Measurements from ENCODE around the gene IL17REL.

IL17REL gene

DNA sequence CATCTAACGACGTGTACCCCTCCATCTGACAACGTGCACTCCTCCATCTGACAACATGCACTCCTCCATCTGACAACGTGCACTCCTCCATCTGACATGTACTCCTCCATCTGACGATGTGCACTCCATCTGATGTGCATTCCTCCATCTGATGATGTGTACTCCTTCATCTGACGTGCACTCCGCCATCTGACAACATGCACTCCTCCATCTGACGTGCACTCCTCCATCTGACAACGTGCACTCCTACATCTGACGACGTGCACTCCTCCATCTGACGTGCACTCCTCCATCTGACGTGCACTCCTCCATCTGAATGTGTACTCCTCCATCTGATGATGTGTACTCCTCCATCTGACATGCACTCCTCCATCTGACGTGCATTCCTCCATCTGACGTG, 8.0 kb upstream of the IL17REL start:
- no peak for DNase-seq

DNA sequence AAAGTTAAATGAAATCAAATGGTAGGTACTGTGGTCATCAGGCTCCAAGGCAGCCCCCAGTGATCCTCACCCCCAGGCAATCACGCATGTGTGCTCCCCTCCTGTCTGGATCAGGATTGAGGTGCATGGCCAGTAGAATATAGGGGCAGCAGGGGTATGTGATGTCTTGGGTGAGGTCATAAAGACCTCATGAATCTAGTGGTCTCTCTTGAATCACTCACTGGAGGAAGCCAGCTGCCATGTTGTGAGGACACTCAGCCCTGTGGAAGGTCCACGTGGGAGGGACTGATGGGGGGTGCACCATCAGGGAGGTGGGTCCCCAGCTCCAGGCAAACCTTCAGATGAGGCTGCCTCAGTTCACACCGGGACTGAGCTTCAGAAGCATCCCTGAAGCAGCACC, 6.8 kb upstream of the IL17REL start:
- no peak for DNase-seq

- peak; percentile 39 to 50 for DNase-seq
Measured at GRCh38 chr22:50018608-50019285, 6.2 kb upstream of the IL17REL start.

DNA sequence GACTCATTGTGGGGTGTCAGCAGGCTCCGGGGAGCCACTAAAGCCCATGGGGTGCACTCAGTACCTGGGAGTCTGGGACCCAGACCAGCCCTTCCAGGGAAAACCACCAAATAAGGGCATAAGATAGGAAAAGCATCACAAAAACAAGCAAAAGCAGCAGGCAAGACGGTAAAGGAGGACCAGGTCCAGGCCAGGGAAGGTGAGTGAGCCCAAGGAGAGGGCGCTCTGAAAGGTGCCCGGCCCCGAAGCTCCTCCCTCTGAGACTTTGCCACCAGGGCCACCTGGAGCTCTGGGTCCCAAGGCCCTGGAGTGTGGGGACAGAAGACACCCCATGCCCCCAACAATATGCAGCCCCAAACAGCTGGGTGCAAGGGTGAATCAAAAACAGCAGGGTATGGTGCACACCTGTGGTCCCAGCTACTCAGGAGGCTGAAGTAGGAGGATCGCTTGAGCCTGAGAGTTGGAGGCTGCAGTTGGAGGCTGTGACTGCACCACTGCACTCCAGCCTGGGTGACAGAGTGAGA, 5.2 kb upstream of the IL17REL start:
- no peak for DNase-seq

DNA sequence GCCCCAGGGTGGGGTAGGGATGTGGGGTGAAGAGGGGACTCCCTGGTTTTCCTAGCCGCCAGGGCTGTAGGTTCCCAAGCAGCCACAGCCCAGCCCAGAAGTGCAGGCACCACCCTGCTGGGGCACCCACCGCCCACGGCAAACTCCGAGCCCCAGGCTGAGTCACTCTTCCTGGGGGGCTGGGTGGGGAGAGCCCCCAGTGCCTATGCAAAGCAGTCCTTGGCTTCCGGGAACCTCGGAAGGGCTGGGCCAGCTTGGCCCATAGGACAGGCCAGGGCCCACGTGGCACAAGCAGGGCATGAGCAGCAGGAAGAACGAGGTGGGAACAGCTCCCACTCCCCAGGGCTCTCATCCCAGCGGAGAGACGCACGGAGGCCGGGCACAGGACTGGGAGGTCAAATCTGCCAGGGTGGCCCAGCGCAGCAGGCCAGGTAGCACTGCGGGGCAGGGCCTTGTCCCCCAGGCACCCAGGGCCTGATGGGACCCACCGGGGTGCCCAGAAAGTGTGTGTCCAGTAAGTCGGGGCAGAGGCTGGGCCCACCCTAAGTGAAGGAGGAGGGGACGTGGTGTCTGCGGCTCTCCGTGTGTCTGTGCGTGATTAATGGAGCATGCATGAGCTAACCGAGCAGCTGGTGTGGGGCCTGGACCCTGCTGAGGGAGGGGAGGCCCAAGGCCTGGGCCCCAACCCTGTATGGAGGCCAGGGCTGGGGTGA, 4.6 kb upstream of the IL17REL start:
- DNase-seq: peak; percentile 92 to 94

GRCh38 chr22:50016308-50016987, 3.9 kb upstream of the IL17REL start:
- DNase-seq: no peak

- no peak for DNase-seq
Measured at GRCh38 chr22:50015451-50016307, 3.1 kb upstream of the IL17REL start.

- no peak for DNase-seq
Measured at GRCh38 chr22:50014655-50015401, 2.3 kb upstream of the IL17REL start.

DNA sequence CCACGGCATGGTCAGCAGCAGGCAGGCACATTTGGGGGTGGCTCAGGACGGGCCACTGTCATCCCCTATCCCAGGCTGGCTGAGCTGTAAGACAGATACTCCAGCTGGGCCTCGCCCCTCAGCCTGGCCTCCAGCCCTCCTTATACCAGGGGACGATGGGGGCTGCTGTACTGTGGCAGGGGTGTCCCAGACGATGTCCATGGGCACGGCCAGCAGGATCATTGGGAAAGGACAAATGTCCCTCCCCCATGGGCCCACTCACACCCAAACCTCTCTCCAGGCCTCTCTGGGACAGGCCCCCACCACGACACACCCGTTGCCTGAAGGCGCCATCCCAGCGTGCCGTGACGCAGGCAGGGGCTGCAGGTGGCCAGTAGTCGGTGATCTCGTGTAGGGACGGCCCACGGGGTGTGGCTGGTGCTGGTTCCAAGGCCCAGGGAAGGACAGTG, 1.5 kb upstream of the IL17REL start:
- DNase-seq: no peak

DNA sequence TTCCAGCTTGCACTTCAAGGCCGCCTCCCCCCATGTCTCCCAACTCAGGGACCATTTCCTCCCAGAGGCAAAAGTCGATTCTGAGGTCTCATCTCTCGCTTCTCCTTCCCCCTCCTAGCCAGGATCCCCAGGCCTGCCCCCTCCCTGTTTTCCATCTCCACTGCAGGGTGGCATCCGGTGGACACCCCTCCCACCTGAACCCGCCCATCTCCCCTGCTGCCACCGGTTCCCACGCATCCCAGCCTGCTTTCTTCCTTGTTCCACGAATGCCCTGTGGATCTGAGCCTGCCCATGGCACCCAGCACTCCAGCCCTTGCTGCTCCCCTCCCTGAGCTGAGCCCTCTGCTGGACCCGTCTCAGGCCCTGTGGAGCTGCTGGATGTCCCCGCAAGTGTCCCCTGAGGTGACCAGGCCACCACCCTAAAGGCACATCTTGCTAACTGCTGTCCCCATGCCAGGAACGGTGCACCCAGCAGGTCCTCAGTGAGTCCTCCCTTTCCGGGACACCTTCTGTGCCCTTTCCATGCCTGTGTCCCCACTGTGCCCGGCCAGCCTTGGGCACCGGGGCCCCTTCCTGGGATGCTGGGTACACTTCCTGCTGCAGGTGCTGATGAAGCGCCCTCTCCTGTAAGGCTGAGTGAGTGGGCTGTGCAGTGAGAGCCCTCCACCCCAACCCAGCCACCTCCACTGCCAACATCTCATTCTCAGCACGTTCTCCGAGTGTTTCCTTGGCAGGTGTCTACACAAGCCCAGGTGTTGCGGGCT, 936 bp downstream of the IL17REL start:
- no peak for DNase-seq

GRCh38 chr22:50010676-50011446, 1.7 kb downstream of the IL17REL start:
- peak in 1 of 2 experiments; percentile 37 for DNase-seq

DNA sequence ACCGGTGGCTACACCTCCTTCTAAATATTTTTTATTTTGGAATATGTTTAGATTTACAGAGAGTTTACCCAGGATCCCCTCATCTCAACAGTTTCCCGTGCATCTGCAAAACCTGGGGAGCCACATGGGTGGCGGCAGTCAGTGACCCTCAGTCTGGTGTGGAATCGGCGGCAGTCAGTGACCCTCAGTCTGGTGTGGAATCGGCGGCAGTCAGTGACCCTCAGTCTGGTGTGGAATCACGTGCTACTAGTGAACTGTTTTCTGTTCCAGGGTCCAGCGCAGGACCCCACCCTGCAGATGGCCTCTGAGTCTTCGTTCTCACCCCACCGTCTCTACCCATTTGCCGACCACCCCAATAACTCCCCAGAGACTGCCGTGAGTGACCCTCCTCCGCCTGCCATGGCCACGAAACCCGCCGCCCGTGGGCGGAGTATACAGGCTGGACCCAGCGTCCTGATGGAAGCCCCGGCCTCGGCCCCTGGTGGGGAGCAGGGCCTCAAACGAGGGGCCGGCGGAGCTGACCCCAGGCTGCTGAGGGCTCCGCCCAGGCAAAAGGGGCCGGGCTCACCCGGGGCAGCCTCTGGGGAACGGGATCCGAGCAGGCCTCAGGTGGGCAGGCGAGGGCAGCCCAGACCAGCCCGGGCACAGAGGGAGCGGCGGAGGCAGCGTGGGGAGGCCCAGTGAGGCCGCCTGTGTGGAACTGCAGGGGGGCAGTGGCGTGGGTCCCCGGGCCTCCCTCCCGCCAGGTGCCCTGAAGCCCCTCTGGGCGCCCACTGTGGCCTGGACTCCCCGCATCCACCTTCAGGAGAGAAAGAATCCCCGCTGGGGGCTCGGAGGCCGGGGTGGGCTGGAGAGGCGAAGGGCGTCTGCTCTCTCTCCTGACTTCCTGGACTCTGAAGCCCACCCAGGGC, 2.5 kb downstream of the IL17REL start:
- DNase-seq: no peak

GRCh38 chr22:50009251-50009650, 3.3 kb downstream of the IL17REL start:
- DNase-seq: no peak

DNA sequence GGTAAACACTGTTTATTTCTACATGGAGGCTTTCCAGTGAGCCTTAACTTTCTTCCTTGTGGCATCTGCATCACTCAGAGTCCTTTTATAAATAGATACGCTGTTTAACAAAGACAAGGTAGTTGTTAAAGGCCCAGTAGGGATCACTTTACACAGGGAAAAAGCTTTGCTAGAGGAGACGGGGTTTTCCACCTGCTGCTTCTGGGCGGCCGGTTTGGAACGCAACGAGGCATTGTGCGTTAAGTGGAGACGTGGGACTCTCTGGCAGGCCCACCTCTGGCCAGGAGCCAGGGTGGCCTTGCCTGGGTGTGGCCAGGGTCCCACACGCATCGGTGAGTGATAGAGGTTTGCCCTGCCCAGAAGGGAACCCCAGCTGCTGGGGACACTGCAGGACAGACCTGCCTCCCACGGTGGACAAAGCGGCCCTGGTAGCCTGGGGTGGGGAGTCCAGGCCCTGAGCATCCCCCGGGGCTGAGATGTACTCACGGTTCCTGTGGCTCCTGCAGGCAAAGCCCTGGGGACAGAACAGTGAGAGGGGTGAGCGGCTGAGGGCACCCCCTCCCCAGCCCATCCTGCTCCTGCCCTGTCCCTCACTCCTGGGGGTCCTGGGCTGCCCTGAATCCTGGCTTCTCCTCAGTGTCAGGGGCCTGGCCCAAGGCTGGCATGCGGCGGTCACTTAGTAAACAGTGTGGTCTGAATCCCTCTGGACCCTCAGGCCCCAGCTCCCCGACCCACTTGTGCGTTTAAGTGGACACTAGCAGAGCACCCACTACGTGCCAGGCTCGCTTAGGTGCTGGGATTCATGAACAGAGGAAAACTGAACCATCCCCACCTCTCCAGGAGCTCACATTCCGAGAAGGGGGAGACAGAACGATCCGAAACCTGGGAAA, 4.2 kb downstream of the IL17REL start:
- DNase-seq: no peak

- DNase-seq: no peak
Measured at GRCh38 chr22:50007057-50007511, 5.5 kb downstream of the IL17REL start.

DNA sequence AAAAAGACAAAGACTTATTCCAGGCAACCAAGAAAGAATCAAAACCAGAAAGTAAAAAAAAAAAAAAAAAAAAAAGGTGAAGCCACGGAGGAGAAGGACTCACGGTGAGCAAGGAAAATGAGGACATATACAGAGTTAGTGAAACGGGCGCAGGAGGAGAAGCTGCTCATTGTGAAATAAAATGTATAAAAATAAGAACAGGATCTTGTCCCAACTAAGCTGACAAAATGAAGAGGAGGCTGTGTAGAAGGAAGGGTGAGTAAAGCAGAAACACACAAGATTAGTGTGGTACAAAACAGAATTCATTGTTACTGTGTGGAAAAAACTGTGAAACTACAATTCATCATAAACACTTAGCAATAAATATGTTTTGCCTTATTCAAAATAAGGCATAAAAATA, 7.6 kb downstream of the IL17REL start:
- no peak for DNase-seq

DNA sequence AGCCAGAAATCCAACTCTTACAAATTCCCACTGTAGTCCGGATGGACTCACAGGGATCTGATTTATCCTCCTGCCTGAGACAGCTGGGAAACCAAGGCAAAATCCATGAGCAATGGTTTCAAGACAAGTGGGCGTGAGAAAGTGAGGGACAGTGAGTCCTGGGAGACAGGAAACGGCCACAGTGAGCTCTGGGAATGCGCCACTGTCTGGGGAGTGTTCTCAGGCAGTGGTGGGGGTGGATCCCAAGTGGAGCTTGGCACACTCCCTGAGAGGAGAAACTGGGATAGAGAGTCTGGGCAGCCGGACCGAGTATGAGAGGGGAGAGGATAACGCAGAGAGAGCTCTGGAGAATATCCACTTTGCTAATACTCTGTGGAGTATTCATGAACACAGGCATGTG, 9.8 kb downstream of the IL17REL start:
- DNase-seq: no peak
